GM18517 (cell line): ENCODE measurements around the gene UPK2.

Experiments
- ATAC-seq: cut with Tn5 transposase; IDR thresholded peaks from one replicate; pipeline ENCODE4 v1.9.1; 2021; ENCODE audit warnings: mild to moderate bottlenecking, moderate library complexity; ENCODE audit not compliant: unreplicated experiment

The UPK2 gene

DNA sequence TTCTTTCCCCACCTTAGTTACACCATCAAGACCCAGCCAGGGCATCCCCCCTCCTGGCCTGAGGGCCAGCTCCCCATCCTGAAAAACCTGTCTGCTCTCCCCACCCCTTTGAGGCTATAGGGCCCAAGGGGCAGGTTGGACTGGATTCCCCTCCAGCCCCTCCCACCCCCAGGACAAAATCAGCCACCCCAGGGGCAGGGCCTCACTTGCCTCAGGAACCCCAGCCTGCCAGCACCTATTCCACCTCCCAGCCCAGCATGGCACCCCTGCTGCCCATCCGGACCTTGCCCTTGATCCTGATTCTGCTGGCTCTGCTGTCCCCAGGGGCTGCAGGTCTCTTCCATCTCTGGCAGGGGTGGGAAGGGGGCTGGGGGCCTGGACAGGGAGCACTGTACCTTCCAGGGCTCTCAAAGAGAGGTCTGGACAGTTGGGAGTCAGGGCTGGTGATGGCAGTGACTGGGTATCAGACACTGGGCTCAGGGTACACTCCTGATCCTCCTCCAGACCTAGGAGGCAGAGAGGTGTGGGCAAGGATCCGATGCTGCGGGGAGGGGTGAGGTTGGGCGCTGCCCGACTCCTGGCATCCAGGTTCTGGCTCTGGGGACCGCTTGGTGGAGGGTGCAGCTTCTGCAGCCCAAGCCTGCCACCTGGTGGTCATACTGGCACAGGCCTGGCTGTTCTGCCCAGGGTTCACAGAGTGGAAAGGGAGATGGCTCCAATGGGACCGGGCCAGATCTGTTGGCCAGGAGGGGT, at the start of gene UPK2:
UPK2 (plus strand) TSS at position 205 of the 753 bp plus-strand sequence; CDS start at position 258, 53 bp downstream.
- ATAC-seq: no peak

DNA sequence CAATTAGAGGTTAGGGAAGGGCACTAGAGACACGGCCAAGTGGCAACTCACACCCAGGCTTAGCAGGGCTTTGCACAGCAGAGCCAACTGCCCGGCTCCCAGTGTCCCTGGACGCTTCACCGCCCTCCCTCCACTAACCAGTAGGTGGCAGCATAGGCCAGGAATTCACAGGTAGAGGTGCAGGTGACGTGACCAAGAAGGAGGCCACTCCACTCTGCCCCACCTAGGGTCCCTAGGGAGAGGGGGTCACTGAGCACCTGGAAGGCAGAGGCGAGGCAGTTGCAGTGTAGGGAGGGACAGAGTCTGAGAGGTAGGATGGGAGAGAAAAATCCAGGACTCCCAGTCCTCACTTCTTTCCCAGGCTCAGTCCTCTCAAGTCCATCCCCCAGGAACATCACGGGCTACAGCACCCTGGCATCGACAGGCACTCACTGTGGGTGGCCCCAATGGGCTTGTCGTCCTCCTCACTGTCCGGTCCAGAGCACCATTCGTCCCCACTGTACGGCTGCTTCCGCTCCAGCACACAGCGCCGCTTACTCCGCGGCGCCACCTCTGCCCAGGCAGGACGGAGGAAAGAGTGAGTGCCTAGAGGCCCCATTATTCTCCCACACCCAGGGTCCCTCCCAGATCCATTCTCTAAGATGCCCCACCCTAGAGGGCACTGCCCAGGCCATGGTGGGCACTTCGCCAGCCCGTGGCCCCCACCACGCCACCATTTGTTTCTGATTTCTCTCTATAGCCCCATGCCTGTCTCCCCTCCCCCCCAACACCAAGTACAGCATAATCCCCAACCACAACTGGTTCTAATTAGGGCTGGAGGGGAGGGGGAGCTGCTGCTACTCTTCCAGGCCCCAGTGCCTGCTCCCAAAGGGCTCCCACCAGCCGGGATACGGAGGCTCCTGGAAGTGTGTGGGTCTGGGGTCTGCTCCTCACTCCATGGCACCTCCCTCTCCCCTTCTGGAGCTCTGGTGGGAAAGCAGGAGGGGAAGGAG, 48.8 kb upstream of the UPK2 start:
- ATAC-seq: no peak

DNA sequence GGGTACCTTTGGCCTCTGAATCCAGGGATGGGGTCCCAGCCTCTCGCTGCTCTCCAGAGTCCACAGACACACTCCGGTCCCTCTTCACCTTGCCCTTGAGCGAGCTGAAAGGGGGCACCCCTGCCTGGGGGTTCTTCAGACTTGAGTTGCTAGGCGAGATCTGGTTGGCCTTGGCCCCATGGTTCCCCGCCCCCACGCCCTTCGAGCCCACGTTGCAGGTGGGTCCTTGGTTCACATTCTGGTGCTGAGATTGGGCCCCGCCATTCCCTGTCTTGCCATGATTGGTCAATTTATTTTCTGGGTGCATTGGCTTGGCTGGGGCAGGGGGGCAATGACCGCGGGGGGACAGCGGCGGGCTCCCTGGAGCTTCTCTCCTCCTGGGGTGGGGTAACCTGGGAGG, 47.8 kb upstream of the UPK2 start:
- ATAC-seq: no peak

DNA sequence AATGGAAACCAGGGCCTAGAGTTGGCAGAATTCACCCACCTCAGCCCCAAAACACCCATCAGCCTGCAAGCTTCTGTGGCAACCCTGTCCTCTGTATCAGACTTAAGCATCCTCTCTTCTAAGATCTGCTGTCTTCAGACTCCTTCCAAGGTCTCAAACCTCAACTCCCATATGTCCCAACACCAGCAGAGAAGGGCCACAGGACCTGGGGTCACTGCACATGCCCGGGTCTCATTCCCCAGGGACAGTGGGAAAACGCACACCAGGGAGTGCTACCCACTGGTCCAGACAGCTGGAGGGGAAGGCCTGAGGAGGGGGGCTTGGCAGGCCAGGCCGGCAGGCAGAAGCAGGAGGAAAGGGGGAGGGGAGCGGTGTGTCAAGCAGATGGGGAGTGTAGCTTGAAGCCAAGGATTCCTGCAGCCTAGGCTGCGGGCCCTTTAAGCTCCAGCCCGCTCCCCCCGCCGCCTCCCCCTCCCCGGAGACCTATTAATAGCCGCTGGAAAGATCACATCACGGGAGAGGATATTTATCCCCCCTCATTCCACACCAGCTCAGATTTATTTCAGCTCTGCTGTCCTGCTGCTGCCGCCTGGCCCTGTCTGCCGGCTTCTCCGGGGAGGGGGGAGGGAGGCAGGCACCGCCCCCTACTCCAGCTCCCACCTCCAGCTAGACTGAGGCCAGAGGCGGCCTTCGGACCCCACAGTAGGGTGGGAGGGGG, 47.0 kb upstream of the UPK2 start:
- no peak for ATAC-seq

DNA sequence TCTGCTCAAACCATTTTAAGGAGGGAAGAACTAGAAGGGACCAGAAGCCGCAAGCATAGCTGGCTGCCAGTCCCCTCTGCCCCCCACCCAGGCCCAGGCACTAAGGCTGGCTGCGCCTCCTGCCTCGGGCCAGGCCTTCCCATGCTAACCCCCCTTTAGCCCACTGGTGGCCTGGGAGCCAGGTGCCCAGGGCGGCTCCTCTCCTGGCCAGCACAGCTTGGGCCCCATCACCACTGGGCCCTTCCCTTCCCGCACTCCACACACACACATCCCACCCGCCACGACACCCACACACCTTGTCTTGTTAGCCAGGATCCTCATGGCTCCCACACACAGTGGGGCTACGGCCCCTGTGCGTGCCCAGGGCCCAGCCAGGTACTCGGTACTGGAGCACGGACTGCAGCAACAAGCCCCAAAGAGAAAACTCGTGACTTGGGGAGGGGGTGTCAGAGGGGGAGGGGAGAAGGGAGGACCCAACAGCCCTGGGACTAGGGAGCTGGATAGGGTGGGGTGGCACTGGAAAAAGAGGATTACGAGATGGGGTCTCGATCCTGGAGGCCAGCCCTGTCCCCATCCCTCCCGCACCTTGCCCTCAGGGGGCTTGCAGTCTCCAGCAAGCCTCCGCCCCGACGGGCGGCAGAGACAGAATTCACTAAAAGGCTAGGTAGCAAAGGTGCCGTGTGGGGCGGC, 46.3 kb upstream of the UPK2 start:
- ATAC-seq: no peak

DNA sequence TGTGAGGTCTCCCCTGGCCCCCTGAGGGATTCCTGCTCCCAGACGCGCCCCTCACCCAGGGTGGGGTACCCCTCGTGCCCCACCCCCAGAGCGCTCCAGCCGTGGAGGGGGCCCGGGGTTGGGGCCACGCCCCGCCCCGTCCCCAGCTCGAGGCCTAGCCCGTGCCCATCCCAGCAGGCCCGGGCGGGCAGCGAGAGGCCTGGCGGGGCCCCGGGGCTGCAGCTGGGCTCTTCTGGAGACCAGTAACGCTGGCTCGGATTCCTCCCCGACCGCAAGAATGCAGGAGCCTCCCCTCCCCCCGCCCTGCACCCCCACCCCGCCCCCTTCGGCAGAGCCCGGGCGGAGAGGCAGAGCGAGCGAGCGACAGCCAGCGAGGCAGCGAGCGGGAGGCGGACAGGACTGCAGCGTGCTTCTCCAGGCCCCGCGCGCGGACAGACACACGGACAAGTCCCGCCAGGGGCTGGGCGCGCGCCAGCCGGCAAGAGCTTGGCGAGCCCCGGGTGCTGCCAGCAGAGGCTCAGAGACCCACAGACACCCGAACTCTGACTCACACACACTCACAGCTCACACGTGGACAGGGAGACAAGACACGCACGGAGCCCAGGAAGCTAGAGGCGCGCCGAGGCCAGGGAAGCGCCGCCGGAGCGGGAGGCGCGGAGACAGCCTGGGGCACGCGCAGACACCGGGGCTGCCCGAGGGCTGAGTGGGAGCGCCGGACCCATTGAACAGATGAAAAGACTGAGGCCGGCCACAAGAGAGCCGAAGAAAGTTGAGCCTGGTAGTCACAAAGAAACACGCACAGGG, 45.6 kb upstream of the UPK2 start:
- ATAC-seq: no peak

DNA sequence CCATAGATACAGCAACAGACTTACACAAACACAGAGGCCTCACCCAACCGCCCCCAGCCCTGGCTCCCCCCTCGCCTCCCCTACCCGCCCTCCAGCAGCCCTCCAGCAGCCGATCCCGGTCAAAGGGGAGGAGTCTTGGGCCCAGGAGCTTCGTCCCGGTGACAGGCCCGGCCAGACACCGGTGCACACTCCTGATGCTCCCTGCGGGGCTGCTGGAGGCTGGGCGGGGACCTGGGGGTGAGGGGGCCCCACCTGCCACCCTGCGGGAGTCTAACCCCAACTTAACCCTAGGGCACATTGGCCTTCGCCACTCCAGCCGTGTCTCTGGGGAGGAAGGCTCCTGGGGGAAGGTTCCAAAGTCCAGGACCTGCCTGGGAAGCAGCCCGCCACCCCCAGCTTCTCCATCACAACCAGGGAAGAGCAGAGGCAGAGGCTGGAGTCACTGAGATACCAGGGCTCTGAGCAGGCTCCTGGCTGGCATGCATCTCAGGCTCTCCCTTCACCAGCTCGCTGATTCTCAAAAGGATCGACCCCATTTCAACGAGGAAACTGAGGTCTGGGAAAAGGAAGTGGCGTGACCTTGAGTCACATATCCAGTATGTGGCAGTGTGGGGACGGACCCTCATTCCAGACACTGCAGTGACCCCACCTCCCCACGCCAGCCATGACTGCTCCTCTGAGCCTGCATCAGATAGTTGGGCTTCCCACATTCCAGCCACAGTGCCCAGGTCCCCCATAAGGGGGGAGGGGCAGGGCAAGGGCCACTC, 44.8 kb upstream of the UPK2 start:
- ATAC-seq: no peak

DNA sequence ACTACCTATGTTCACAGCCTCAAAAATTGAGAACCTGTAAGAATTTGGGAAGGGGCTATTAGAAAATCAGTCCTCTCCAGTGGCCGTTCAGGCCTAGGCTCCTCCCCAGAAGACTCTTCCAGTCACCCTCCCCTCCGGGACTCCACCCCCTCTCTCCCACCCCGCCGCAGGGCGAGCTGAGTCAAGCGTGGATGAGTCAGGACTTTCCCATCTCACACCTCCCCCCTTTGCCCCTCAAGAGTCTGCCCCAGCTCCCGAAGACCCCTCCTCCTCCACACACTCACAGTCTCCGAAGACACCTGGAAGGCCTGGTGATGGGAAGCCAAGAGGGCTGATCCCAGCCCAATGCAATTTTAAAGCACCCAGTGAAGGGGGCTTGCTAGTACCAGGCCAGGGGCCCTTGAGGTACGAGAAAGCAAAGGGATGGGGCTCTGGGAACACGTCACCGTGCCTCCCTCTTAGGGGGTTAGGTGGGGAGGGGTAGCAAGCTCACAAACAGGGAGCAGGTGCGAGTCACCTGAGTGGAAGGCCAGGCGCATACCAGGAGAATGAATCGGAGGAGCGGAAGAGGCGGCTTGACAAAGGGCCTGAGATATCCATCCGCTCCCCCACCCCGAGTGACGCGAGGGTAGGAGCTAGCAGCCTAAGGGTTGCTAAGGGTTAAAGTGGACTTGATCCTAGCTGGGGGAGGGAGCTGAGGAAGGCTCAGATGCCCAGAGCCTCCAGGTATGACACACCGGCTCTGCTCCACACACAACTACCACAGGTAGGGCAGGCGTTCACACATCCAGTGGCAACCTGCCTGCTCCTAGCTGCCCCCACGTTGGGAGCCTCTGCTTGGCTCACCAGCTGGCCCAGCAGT, 44.0 kb upstream of the UPK2 start:
- ATAC-seq: no peak

DNA sequence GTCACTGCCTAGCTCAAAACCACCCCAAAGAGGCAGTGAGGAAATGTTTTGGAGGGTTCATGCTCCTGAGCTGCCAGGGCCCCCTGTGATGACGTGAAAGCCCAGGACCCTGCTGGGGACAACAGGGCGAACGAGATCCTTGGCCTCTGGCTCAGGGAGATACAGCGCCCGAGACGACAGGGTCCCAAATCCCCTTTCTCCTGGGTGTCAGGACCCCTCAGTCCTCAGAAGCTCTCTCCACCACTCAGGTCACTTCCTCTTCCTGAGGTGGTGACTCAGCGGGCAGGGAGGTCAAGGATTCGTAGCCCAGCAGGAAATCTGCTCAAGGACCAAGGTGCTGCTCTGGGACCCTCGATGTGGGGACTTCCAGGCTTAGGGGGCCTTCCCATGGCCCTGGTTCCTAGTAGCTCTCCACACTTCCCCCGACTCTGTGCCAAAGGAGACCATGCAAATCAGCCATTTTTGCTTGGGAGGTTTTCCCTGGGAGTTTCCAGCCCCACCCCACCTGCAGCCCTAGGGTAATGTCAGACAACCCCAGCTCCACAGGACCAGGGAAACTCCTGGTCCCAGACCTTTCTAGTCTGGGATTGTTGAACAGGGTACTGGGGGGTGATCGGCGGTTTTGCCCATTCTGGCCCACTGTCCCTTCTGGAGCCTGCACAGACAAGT, 43.2 kb upstream of the UPK2 start:
- ATAC-seq: no peak

DNA sequence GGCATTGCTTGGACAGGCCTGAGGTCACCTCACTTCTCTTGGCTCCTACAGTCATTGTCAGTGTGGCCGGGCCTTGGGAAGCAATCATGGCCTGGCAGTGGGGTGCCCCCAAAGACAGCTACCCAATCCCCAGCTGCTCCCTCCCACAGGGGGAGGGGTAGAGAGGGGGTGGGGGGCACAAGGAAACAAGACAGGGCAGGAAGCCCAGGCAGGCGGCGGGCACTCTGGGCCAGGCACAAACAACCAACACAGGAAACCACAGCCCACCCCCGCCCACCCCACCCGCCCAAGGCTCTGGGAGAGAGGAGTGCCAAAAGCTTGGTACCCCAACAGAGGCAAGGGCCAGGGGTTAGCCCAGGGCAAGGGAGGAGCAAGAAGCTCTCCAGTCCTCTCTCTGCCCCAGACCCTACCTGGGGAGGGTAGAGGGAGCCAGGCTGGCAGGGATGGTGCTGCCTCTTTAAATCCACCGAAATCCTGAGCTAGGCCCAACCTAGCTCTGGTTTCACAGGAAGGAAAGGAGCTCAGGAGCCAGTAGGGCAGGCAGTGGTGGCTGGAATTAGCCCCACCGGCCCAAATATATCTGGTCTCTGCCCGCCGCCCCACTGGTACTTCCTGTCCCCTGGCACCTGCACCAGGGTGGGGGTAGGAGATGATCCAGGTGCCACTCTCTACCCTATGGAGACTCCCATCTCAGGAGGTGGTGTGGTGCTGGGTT, 42.5 kb upstream of the UPK2 start:
- no peak for ATAC-seq

DNA sequence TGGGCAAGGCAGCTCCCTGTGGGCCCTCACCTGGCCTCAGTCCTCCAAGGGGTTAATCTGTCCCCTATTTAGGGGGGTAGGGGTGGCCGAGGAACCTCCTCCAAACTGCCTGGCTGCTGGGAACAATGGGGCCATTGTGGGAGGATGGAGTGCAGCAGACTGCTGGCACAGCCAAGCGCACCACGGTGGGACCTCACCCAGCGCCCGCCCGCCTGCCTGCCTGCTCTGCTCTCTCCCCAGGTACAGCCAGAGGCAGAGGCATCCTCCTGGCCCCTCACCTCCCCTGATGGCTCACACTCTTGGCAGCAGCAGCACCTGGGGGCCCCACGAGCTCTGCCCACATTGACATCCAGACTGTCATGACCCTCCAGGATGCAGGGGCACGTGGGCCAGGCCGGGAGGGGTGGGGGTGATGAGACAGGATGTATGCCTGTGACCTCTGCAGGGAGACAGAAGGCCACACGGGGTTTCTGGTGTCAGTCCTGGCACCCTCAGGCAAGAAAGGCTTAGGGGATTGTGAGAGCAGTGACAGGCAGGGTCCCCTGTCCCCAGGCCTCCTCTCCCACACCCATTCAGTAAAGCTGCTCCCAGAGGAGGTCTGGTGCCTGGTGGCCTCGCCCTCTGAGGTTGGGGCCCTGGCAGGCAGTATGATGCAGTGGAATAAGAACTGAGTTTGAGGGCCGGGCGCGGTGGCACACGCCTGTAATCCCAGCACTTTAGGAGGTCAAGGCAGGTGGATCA, 41.8 kb upstream of the UPK2 start:
- ATAC-seq: no peak

DNA sequence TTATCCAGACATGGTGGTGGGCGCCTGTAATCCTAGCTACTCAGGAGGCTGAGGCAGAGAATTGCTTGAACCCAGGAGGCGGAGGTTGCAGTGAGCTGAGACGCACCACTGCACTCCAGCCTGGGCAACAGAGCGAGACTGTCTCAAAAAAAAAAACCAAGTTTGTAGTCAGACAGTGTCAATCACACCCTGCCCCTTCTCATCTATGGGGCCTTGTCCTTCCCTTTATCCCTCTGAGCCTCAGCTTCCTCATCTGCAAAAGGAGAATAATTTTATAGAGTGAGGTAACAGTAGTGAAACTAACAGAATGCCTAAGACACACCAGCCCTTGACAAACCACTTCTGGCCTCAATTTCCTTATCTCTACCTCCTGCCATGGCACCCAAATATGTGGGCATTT, 41.1 kb upstream of the UPK2 start:
- no peak for ATAC-seq

DNA sequence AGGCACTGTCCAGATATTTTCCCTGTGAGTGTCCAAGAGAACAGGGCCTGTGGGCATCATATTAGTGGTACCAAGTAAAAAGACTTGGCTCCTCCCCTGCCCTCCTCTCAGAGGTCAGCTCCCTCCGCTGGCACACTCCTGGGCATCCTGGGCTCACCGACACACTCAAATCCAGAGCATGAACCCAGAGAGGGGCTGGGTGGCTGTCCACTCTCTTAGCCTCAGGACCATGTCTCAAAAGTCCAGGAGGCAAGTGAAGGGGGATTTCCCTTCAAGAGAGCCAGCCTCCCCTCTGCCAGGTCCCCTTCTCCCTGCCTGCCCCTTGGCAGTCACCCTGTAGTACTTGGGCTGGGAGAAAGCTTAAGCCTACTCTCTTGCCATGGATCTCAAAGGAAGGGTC, 40.7 kb upstream of the UPK2 start:
- ATAC-seq: no peak

DNA sequence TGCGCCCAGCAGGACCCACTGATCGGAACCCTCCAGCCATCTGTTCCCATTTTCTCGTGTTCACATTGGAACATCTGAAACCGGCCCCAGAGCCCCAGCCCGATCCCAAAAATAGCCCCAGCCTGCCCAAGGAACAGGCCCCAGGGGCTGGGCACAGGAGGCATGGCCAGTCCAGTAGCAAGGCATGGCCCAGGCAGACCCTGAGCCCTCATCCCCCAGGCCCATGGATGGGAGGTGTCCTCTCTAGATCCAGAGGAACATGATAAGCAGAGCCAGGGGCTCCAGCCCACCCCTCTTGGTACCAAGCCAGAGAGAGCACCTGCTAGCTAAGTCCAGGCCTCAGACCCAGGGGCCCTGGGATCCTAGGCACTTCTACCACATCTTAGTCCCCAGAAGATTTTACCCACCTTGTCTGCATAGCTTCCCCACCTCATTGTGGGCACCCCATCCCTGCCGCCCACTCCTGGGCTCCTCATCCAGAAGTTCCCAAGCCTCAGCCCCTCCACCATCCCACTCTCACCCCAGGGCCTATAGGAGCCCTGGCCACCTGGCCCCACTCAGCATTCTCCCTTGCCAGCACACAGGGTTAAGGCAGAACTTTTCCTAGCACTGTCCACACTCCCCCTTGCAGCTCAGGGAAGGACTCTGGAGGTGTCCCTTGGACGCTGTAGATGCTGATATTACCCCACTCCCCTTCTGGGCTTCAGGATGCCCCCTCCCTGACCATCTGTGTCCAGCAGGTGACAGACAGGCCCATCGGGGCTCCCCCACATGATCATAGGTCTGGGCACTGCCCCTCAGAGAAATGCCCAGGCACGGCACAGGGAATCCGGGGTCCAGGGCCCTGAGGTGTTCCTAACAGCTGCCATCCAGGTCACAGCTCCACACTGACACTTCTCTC, 39.9 kb upstream of the UPK2 start:
- ATAC-seq: no peak

DNA sequence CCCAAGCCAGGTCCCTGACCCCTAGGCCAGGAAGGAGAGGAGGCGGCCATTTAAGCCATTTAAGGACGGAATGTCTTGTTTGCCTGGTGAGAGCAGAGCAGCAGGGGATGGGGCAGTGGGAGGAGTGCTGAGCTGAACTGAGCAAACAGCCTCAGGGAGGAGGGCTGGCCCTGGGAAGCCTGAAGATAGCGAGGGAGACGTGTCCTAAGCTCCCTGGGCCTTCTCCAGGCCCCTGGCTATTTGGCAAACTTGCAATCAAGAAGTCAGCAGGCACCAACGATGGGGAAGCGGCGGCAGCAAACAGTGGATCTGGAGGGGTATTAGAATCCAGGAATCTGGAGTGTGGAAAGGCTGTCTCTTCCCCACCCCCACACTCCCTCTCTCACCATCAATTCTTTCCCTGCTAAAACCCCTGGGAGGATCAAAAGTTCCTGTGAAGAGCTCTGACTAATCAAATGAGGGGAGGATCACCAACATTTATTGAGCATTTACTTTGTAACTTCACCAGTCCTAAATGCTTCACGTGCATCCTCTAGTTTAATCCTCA, 39.2 kb upstream of the UPK2 start:
- no peak for ATAC-seq
